Body of pancreas (tissue), 4 donors: ENCODE data around the gene MBP.

ENCODE experiments used
- CTCF ChIP-seq, 7 experiments: fragments of 450-650 bp in 4 of 7; fragments of 200-600 bp in 3 of 7; sonication (generic) in 3 of 7; IDR thresholded peaks; one replicate each; pipeline ENCODE4 v1.5.1; 2016 to 2019; ENCODE audit warnings: antibody characterized with exemption in 7 of 7
- POLR2A ChIP-seq, 3 donors: fragments of 450-650 bp; IDR thresholded peaks; one replicate each; pipeline ENCODE4 v1.6.1; 2016; ENCODE audit warnings: antibody characterized with exemption in 3 of 3, mild to moderate bottlenecking in 2 of 3

GRCh38 chr18:77105680-77106079 lies 26.9 kb downstream of the MBP start:
- TF ChIP-seq CTCF (IDR thresholded peaks at IDR 0.05) (no peak), POLR2A (IDR thresholded peaks at IDR 0.05) (no peak)
